GM10847 (cell line): Measurements from ENCODE around the gene NUMB.

ENCODE experiments used
- POLR2A ChIP-seq: IDR thresholded peaks from 2 replicates; pipeline ENCODE4 v1.6.1; 2011; ENCODE audit not compliant: insufficient read length; ENCODE audit errors: extremely low read depth

The NUMB gene

DNA sequence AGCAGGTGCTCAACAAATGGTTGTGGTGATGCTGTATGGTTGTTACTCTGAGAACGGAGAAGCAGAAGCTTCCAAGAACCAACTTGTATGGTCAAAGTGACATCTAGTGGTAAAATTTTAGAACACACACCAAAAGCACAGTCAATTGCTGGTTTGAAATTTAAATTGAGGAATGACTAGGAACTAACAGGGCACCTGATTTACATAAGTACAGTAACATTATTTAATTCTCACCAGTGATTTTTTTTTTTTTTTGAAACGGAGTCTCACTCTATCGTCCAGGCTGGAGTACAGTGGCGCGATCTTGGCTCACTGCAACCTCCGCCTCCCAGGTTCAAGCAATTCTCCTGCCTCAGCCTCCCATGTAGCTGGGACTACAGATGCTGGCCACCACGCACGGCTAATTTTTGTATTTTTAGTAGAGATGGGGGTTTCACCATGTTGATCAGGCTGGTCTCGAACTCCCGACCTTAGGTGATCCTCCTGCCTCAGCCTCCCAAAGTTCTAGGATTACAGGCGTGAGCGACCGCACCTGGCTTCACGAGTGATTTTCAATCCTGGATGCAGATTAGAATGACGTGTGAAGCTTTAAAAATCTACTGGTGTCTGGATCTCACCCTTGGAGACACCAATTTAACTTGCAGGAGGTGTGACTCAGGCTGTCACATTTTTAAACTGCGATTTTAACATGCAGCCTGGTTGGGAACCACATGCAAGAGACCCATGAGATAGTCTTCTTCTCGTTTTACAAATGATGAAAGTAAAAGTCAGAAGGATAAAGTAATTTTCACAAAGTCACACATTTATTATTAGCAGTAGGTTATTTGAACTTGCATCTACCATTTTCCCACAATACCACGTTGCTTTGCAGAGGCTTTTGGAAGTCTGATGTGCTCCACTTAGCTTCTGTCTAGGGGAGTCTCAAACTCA, 14.1 kb upstream of the NUMB start:
- no peak for TF ChIP-seq POLR2A

DNA sequence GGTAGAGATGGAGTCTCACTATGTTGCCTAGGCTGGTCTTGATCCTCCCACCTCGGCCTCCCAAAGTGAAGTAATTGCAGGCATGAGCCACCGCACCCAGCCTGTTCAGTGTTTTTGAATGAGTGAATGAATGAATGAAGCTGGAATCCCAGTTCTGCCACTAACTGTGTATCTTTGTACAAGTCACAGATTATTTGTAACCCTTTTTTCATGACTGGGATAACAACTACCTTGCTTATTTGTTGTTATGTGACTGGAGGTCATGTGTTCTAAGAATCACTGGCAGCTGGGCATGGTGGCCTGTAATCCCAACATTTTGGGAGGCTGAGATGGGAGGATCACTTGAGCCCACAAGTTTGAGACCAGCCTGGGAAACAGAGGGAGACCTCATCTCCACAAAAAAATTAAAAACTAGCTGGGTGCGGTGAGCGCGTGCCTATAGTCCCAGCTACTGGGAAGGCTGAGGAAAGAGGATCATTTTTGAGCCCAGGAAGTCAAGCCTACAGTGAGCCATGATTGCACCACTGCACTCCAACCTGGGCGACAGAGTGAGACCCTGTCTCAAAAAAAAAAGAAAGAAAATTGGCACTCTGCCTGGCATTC, 13.3 kb upstream of the NUMB start:
- TF ChIP-seq POLR2A, result no peak

GRCh38 chr14:73468828-73469375, 10.6 kb upstream of the NUMB start:
- no peak for TF ChIP-seq POLR2A

- no peak for TF ChIP-seq POLR2A
Observed at GRCh38 chr14:73467800-73468199, 9.5 kb upstream of the NUMB start.

DNA sequence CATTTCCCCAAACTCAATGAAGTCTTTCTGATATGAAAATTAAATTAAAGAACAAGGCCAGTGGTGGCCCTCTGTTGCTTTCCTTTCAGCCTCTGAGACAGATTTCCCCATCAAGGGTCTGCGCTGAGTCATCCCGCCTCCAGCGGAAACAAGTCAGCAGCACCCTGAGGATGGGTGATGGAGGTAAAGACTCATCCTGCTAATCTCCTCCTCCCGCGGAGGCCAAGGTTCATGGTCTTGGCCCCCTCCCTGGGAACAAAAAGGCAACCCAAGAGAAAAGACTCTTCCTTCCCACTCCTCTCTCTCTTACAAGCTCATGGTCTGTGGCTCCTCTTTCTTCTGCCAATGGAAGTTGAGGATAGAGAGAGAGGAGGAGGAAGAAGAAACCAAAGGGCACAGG, 9.0 kb upstream of the NUMB start:
- TF ChIP-seq POLR2A, result no peak

DNA sequence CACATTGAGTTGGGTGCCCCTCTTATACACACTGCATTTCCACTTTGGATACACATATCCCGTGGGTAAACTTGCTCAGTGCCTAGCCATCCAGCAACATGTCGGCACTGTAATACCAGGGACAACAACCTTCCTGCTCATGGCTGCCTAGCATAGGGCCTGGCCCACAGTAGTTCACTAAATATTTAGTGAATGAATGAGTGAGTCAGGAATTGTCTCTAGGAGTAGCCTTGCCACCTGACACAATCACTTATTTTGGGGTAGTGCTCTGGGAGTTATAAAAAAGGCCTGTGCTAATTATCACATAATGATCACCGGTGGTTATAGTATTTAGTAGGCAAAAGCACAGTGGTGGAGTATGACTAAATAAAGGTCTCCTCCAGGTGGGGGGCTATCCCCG, 8.5 kb upstream of the NUMB start:
- no peak for TF ChIP-seq POLR2A

DNA sequence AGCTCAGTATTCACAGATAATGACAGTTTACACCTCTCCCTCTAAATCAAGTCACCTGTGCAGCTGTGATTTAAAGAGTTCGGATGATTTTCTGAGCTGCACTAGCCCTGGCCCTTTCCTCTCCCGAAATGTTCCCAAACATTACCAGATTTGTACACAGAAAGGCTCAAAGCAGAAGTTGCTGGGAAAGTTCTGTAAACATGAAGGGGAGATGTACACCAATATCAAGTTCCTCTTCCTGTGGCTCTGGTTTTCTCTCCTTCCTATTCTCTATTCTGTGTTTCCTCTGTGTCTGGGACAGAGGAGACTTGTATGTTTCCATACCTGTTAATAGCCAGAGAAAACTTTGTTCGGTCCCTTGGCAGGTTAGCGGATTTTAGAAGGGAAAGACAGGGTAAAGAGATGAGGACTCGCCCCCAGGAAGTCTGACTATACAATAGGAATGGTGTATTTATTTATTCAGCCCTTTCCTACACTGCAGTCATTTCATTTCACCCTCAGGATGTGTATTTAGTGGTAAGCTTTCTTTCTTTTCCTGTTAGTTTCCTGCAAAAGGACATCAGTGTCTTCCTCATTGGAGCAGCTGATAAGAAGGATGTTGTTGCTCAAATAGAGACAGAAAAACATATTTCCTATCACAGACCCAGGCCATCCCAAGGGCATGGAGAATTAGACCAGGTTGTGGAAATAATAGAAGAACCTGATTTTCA, 7.6 kb upstream of the NUMB start:
- no peak for TF ChIP-seq POLR2A

- TF ChIP-seq POLR2A, result no peak
Observed at GRCh38 chr14:73463411-73463810, 5.1 kb upstream of the NUMB start.

DNA sequence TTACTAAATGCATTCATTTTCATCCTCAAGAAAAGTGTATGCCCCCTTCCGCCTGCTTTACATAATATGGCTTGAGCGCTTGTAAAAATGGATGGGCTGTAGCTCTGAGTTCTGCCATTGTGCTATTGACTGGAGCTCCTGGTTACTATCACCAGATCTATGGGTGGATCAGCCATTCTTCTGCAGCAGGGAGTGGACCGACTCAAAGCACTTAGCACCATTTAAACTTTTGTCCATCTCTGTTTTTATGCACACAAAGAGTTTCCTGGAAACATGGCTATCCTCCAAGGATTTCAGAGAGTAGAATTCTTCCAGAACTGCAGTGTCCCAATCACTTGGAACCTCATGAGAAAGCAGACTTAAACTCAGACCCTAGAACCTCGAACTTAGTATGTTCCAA, 4.5 kb upstream of the NUMB start:
- no peak for TF ChIP-seq POLR2A

- TF ChIP-seq POLR2A, result no peak
Observed at GRCh38 chr14:73462048-73462715, 3.8 kb upstream of the NUMB start.

DNA sequence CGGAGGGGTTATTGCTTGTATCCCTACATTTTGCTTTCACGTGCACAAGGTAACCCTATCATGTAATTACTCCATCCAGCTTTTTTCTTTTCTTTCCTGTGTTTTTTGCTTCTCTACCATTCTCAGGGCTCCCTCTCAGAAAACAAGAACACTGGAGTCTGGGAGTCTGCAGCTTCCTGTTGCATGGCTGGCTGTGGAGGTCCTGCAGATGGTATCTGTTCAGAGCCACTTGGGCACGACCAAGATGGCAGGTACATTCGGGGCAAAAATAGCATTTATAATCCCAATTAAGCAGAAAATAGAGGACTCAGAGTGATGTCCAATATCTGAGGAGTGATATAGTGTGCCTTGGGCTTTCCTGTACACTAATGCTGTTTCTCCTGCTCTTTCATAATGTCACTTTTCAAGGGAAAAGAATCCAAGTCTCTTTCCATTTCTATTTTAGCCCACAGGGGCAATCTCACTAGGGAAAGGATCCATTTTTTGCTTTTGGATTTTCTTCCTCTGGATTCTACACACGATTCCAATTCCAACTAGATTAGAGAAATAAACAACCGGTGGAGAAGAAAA, 3.2 kb upstream of the NUMB start:
- TF ChIP-seq POLR2A, result no peak

DNA sequence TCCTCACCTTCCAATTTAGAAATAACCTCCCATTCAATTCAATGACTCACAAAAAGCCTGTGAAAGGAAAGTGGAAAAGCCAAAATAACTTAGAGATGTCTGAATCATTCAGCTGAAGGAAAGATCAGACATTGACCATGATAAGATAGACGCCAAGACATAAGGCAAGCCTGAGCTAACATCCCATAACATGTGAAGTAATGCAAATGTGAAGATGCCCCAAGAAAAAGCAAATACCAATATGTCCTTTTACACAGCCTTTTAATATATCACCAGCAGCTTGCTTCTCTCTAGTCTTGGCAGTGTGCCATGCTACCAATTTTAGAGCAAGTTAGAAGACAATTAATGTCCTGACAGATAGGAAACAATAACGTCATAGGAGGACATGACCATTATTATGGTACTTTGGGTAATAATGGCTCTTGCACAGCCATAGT, 2.4 kb upstream of the NUMB start:
- no peak for TF ChIP-seq POLR2A

GRCh38 chr14:73459959-73460358, 1.6 kb upstream of the NUMB start:
- no peak for TF ChIP-seq POLR2A

GRCh38 chr14:73457924-73458182, 493 bp downstream of the NUMB start:
- TF ChIP-seq POLR2A, result no peak

DNA sequence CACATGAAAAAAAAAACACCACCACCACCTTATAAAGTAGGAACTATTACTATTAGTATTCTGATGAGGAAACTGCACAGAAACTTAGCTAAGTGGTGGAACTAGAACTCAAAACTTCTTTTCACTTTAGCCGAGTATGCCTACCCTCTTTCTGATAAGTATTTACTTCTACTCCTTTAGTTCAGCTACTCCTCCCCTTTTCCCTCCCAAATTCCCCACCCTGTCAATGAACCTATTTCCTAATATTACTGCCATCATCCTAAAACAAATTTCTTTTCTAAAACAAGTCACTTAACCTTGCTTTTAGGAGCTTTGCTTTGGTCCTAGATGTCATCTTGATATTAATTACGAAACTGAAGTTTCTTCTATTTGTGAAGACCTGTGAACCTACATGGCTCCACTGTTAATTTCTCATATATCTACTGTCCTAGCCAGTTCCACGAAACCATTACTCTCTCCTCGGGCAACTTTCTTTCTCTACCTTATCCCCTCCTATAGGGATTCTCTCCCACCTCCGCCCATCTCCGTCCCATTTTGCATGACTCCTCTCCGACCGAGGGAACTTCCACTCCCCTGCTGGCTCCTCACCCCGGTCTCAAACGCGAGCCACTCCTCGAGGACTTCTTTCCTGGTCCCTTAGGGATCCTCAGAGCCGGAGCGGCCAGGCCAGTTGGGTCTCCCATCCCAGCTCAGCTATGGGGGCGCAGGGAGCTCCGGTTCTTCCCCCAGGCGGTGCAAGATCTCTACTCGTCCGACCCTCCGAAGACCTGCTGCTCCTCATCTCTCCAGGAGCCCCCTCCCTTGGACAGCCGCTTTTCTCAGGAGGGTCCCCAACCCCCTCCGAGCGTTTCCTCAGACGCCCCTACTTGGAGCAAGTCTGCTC, 1.1 kb downstream of the NUMB start:
- no peak for TF ChIP-seq POLR2A

GRCh38 chr14:73455294-73455693, 3.1 kb downstream of the NUMB start:
- no peak for TF ChIP-seq POLR2A
